LNCaP clone FGC (cell line): Measurements from ENCODE around the gene ZNF500.

ENCODE experiments used
- DNase-seq: peaks from one replicate; pipeline ENCODE4 v3.0.0-alpha.2; 2011; ENCODE audit warnings: low read depth
- H3K4me3 ChIP-seq: 2 replicates; pipeline ENCODE4 v1.5.1; 2011; ENCODE audit warnings: mild to moderate bottlenecking, low read depth, low read length, control low read depth
- TF ChIP-seq, protein P1 (sequence below): IDR thresholded peaks from 2 replicates; pipeline ENCODE4 v1.5.1; 2012; ENCODE audit warnings: mild to moderate bottlenecking; ENCODE audit not compliant: control insufficient read depth, insufficient read depth; ENCODE audit errors: extremely low read depth

The ZNF500 gene

DNA sequence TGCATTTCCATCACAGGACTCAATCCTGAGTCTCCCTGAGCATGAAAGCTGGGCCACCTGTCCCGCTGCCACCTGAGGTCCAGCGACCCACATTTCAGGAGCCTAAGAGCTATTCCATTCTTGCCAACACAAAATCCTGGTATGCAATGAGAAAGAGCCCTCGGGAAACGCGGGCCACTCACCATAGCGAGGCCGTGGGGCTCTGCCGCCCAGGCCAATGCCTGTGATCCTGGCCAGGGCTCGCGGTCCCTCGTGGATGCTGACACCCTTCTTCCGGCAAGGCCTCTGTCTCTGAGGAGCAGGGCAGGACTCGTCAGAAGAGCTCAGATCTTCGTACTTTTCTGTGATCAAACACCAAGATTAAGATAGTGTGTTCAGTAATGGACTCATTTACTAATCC is 62.0 kb downstream of the ZNF500 start:
- H3K4me3 ChIP-seq: no peak overlapping the region
- no peak for DNase-seq
- TF ChIP-seq, protein P1, sequence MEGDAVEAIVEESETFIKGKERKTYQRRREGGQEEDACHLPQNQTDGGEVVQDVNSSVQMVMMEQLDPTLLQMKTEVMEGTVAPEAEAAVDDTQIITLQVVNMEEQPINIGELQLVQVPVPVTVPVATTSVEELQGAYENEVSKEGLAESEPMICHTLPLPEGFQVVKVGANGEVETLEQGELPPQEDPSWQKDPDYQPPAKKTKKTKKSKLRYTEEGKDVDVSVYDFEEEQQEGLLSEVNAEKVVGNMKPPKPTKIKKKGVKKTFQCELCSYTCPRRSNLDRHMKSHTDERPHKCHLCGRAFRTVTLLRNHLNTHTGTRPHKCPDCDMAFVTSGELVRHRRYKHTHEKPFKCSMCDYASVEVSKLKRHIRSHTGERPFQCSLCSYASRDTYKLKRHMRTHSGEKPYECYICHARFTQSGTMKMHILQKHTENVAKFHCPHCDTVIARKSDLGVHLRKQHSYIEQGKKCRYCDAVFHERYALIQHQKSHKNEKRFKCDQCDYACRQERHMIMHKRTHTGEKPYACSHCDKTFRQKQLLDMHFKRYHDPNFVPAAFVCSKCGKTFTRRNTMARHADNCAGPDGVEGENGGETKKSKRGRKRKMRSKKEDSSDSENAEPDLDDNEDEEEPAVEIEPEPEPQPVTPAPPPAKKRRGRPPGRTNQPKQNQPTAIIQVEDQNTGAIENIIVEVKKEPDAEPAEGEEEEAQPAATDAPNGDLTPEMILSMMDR: no peak

DNA sequence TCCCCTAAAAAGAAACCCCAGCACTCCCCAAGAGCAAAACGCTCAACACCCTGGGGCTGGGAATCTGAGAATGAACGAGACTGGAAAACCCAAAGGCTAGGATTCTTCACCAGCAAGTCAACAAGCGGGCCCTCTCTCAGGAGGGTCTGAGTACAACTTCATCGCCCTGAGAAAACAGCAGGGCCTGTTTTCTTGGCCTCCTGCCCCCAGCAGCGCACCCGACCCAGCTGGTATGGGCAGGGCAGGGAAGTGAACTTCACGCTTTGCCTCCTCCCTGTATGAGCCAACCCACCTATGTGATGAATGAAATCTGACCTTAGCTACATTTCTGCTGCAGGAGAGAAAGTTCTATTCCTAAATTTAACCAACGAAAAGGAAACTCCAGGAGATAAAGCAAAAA is 62.5 kb downstream of the ZNF500 start:
- TF ChIP-seq, protein P1: no peak
- no peak overlapping the region for H3K4me3 ChIP-seq
- DNase-seq: no peak

DNA sequence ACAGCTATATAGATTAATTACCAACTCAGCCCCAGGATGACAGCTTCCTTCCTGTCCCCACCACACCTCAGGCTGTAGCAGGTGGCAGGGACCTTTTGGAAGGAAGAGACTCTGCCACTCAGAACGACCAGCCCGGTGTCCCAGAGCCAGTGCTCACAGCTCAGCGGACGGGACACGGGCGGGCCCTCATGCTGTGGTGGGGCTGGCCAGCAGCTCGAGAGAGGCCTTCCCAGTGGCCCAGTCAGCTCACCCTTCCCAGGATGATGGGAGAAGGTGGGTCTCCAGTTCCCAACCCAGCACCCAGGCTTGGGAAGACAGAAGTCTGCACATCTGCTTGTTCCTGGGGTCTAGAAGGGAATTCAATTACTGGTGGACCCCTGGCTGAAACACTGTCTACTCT is 63.1 kb downstream of the ZNF500 start:
- no peak overlapping the region for H3K4me3 ChIP-seq
- TF ChIP-seq, protein P1: no peak
- DNase-seq: no peak

DNA sequence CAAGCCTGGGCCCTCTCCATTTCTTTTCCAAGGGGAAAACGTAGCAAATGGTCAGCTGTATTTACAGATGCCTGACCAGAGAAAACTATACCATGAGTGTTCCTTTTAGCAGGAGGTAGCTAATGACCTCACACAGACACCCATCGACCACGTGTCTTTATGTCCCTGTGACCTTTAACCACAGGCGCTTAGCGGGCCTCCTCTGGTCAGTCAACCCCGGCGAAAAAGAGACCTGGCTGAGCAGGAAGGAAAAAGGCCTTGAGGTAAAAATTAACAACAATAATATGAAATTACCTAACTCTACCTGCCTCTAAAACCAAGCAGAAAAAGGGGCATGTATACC is 64.5 kb downstream of the ZNF500 start:
- no peak for DNase-seq
- H3K4me3 ChIP-seq: no peak overlapping the region
- TF ChIP-seq, protein P1: no peak

DNA sequence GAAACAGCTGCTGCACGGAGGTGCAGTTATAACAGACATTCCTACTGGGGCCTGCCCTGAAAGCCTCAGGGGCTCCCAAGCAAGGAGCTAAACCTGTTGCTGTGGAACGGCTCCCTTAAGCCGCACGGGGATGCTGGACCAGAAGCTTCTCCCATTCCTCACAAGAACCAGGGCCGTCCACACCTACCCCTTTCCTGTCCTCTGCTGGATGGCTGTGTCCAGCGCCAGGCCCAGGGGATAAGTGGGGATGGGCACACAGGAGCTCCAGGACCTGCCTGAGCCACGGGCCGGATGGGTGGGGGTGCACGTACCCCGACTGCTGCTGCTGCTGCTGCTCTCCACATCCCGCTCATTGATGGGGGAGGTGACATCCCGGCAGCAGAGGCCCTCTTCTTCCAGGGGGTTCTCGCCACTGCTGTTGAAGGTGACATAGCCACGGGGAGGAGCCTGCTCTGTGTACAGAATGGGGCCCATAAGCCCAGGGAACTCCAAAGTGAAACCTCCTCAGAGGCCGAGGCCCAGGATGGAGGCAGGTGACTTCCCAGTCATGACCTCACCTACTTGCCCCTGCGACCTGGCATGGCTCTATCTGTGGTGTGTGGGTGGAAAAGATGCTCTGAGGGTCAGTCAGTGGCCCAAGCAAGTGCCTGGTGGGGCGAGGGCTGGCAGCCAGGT is 65.0 kb downstream of the ZNF500 start:
- TF ChIP-seq, protein P1: no peak
- no peak overlapping the region for H3K4me3 ChIP-seq
- no peak for DNase-seq

DNA sequence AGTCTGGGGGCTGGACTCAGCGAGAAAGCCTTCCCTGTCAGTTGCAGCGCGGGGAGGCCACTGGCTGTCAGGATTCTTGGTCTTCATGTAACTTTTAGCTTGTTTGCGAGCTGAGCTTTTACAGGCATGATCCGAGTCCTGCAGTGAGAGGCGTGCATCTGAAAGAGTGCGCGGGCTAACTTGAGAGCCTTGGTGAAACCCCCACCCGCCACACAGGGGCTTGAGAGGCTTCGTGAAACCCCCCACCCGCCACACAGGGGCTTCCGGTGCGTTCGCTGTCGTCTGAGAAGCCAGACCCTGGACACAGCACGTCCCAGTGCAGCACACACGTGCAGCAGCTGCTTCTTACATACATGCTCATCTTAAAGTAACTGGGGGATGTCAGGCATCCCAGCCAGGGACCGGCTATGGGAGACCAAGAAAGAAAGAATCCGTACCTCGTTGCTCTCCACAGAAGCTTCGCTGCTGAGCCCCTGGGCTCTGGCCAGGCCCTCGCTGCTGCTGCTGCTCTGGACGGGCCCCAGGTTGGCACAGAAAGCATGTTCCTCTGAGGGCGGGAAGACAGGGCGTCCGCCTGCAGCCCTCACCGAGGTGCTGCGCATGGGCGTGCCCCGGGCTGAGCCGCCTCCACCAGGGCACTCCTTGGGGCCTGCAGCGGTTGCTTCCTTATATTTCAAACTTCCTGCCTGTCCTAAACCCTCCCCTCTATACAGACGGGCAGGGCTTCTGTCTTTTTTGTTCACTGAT is 65.8 kb downstream of the ZNF500 start:
- TF ChIP-seq, protein P1: no peak
- no peak overlapping the region for H3K4me3 ChIP-seq
- DNase-seq: no peak
